GM21447 (cell line): Measurements from ENCODE around the gene P2RY14.
A peak's percentile ranks its signal among the peaks of the same experiment; 100 is the strongest.
"Not testable (repeated sequence)": the region's sequence is repeated elsewhere in the genome, so short reads cannot be mapped to it uniquely, and the experiment has no call there.

Experiments
- ATAC-seq: cut with Tn5 transposase; IDR thresholded peaks from one replicate; pipeline ENCODE4 v1.9.1; 2021; ENCODE audit not compliant: unreplicated experiment

The P2RY14 gene

GRCh38 chr3:151262871-151263525 lies 15.3 kb downstream of the P2RY14 start:
- ATAC-seq: no peak

GRCh38 chr3:151259664-151260063 lies 18.7 kb downstream of the P2RY14 start:
- no peak for ATAC-seq

- no peak for ATAC-seq
Observed at GRCh38 chr3:151256749-151257148, 21.6 kb downstream of the P2RY14 start.

GRCh38 chr3:151248772-151249337 lies 29.5 kb downstream of the P2RY14 start:
- ATAC-seq: no peak

GRCh38 chr3:151242006-151242405 lies 36.3 kb downstream of the P2RY14 start:
- not testable (repeated sequence) for ATAC-seq

GRCh38 chr3:151236736-151237135 lies 41.6 kb downstream of the P2RY14 start:
- no peak for ATAC-seq

GRCh38 chr3:151236316-151236715 lies 42.0 kb downstream of the P2RY14 start:
- ATAC-seq: no peak

GRCh38 chr3:151234825-151235224 lies 43.5 kb downstream of the P2RY14 start:
- no peak for ATAC-seq

- ATAC-seq: no peak
Observed at GRCh38 chr3:151232991-151233390, 45.4 kb downstream of the P2RY14 start.

GRCh38 chr3:151232403-151232802 lies 45.9 kb downstream of the P2RY14 start:
- ATAC-seq: not testable (repeated sequence)

GRCh38 chr3:151230646-151231045 lies 47.7 kb downstream of the P2RY14 start:
- ATAC-seq: peak; percentile 59

- no peak for ATAC-seq
Observed at GRCh38 chr3:151228666-151229040, 49.7 kb downstream of the P2RY14 start.

- ATAC-seq: peak; percentile 79
Observed at GRCh38 chr3:151227807-151228665, 50.3 kb downstream of the P2RY14 start.

GRCh38 chr3:151227266-151227806 lies 51.0 kb downstream of the P2RY14 start:
- peak; percentile 26 for ATAC-seq

- ATAC-seq: no peak
Observed at GRCh38 chr3:151226825-151227224, 51.5 kb downstream of the P2RY14 start.

- ATAC-seq: no peak
Observed at GRCh38 chr3:151226088-151226563, 52.2 kb downstream of the P2RY14 start.

GRCh38 chr3:151225040-151225975 lies 53.0 kb downstream of the P2RY14 start:
- ATAC-seq: no peak

- ATAC-seq: no peak
Observed at GRCh38 chr3:151224268-151224866, 54.0 kb downstream of the P2RY14 start.

- no peak for ATAC-seq
Observed at GRCh38 chr3:151219056-151219455, 59.3 kb downstream of the P2RY14 start.

GRCh38 chr3:151218136-151218535 lies 60.2 kb downstream of the P2RY14 start:
- ATAC-seq: no peak
